GM12878 (cell line): Measurements from ENCODE around the gene DENND1A. TPM values are rescaled to one million over a fixed set of nuclear protein-coding genes. Genes with fewer than 3 reads are reported as not detected.
A peak's percentile ranks its signal among the peaks of the same experiment; 100 is the strongest.

Experiments used
- ATAC-seq: fragments of 200-7000 bp; cut with Tn5 transposase; 3 replicates; pipeline ENCODE4 v1.9.1; 2020; ENCODE audit warnings: mild to moderate bottlenecking, moderate library complexity
- BruUV-seq: library from RNA; stranded (reverse); fragments of 400-500 nt; replicated peaks from 2 replicates; lab custom pipeline; 2021; lab: Mats Ljungman, UMichigan
- CTCF ChIA-PET: fragments of 300-600 bp; sonication (Branson Sonifier 250); formaldehyde crosslinking; extraction: SDS; loops from one replicate; lab custom pipeline; 2021; ENCODE audit warnings: inconsistent platforms; lab: Yijun Ruan, JAX
- POLR2A ChIA-PET: fragments of 350-600 bp; formaldehyde crosslinking; extraction: SDS; loops from one replicate; lab custom pipeline; 2021; ENCODE audit warnings: inconsistent platforms; lab: Charles Lee
- RAD21 ChIA-PET: fragments of 300-600 bp; sonication (Branson Sonifier 250); formaldehyde crosslinking; loops from one replicate; lab custom pipeline; 2023; ENCODE audit warnings: antibody characterized with exemption; ENCODE audit not compliant: unreplicated experiment; lab: Charles Lee
- SMC1A ChIA-PET: fragments of 300-600 bp; sonication (Branson Sonifier 250); formaldehyde crosslinking; loops from one replicate; lab custom pipeline; 2023; ENCODE audit not compliant: unreplicated experiment, uncharacterized antibody; lab: Charles Lee
- DNase-seq: peaks from one replicate; pipeline ENCODE4 v3.0.0-alpha.2; 2011; ENCODE audit warnings: low read depth, low spot score
- FAIRE-seq: peaks from 3 replicates; lab custom pipeline; 2011; peaks lifted over from hg19 to GRCh38; lab: Jason Lieb, UNC
- H2AFZ ChIP-seq: 2 replicates; pipeline ENCODE4 v1.6.0; 2011; ENCODE audit warnings: low read depth, low read length, control low read depth; ENCODE audit not compliant: control insufficient read depth
- H3K27ac ChIP-seq: 2 replicates; pipeline ENCODE4 v1.5.1; 2011; ENCODE audit warnings: control low read depth; ENCODE audit not compliant: control insufficient read depth, insufficient read depth
- H3K27me3 ChIP-seq, 2 experiments: replicated peaks in 1 of 2; 2 replicates each; pipeline versions ENCODE4 v1.6.0 to v1.6.1; 2011; ENCODE audit warnings: low read length in 1 of 2; ENCODE audit not compliant: control insufficient read depth in 2 of 2, insufficient read depth in 2 of 2
- H3K36me3 ChIP-seq, 2 experiments: 2 replicates each; pipeline ENCODE4 v1.5.1; 2011; ENCODE audit warnings: low read length in 1 of 2; ENCODE audit not compliant: control insufficient read depth in 2 of 2, insufficient read depth in 2 of 2
- H3K4me1 ChIP-seq: 2 replicates; pipeline ENCODE4 v1.6.1; 2011; ENCODE audit warnings: mild to moderate bottlenecking, low read length, moderate library complexity, mixed read lengths; ENCODE audit not compliant: control insufficient read depth, insufficient read depth
- H3K4me2 ChIP-seq: 2 replicates; pipeline ENCODE4 v1.6.0; 2011; ENCODE audit warnings: control low read depth; ENCODE audit not compliant: control insufficient read depth, insufficient read depth
- H3K4me3 ChIP-seq: fragments of 200-600 bp; sonication (generic); 2 replicates; pipeline ENCODE4 v1.5.1; 2016
- H3K79me2 ChIP-seq: 2 replicates; pipeline ENCODE4 v1.6.0; 2011; ENCODE audit warnings: low read length; ENCODE audit not compliant: control insufficient read depth, insufficient read depth
- H3K9ac ChIP-seq: 2 replicates; pipeline ENCODE4 v1.8.0; 2011; ENCODE audit warnings: low read length, control low read depth, mixed read lengths; ENCODE audit not compliant: control insufficient read depth, insufficient read depth
- H3K9me3 ChIP-seq: replicated peaks from 3 replicates; pipeline ENCODE4 v1.5.1; 2011; ENCODE audit warnings: mild to moderate bottlenecking, low read length; ENCODE audit not compliant: control insufficient read depth, insufficient read depth
- H4K20me1 ChIP-seq: 2 replicates; pipeline ENCODE4 v1.6.0; 2011; ENCODE audit not compliant: control insufficient read depth, insufficient read depth
- ATF7 ChIP-seq: fragments of 450-650 bp; IDR thresholded peaks from 2 replicates; pipeline ENCODE4 v1.6.1; 2016; ENCODE audit warnings: low read depth, mild to moderate bottlenecking
- BCLAF1 ChIP-seq: fragments of 450-650 bp; IDR thresholded peaks from 2 replicates; pipeline ENCODE4 v1.6.1; 2017; ENCODE audit warnings: antibody characterized with exemption, mild to moderate bottlenecking, moderate library complexity
- CHD1 ChIP-seq: IDR thresholded peaks from 2 replicates; pipeline ENCODE4 v1.6.1; 2012; ENCODE audit warnings: low read depth, low read length, improper control_type of control experiment
- HDAC2 ChIP-seq: fragments of 200-600 bp; sonication (generic); IDR thresholded peaks from 2 replicates; pipeline ENCODE4 v1.6.1; 2017
- IKZF2 ChIP-seq, 2 experiments: fragments of 450-650 bp; IDR thresholded peaks; 2 replicates each; pipeline ENCODE4 v1.6.1; 2017; ENCODE audit warnings: mild to moderate bottlenecking in 2 of 2, moderate library complexity in 2 of 2
- ZZZ3 ChIP-seq: IDR thresholded peaks from 2 replicates; pipeline ENCODE4 v1.6.1; 2011; ENCODE audit warnings: low read depth; ENCODE audit not compliant: control insufficient read depth, insufficient read length
- WGBS: methylation state at CpG from one replicate; pipeline ENCODE4 v1.1.6; 2016; ENCODE audit warnings: low lambda C conversion rate; ENCODE audit not compliant: insufficient replicate concordance, insufficient coverage; ENCODE audit errors: missing lambda C conversion rate; 5-methylcytosine and 5-hydroxymethylcytosine counted together
- in situ Hi-C: fragments of 300-500 bp; cut with MboI; formaldehyde crosslinking; loops from 9 replicates; pipeline ENCODE4 v1.14.3; 2018; ENCODE audit warnings: mixed read lengths
- intact Hi-C: fragments of 100-400 bp; cut with micrococcal nuclease; formaldehyde crosslinking; loops from one replicate; pipeline ENCODE4 v1.14.2; 2022; ENCODE audit not compliant: unreplicated experiment
- polyA plus RNA-seq, 11 experiments: library from polyadenylated mRNA; depleted of rRNA in 4 of 11; unstranded in 6 of 11; stranded (reverse) in 5 of 11; fragments of >200 nt; fragmentation: Nextera tagmentation in 4 of 11; fragmentation: Illumina TruSeq in 1 of 11; extraction: Ambion mirVana in 4 of 11; extraction: Trizol in 1 of 11; gene quantifications; 1 replicate in 1 of 11; 2 replicates in 10 of 11; pipeline versions ENCODE4 v1.2.1 to v1.2.3, GENCODE V29; 2011 to 2016; ENCODE audit warnings: inconsistent platforms in 2 of 11, missing spikeins in 2 of 11, low read depth in 1 of 11
- total RNA-seq, 4 experiments: library from RNA; depleted of rRNA in 3 of 4; stranded (reverse); fragments of >200 nt in 3 of 4; fragmentation: Illumina TruSeq in 1 of 4; extraction: Trizol in 1 of 4; gene quantifications; 2 replicates each; pipeline versions ENCODE4 v1.2.1 to v1.2.3, GENCODE V29; 2013 to 2021

DENND1A gene
- total and polyA plus RNA-seq, 10 of the 15 experiments (the other 5 are each of a cell fraction or from before 2014, with no cell fraction given): 14.1 to 48.6 (median 35.2) TPM

- Histone ChIP-seq H4K20me1 (peaks cover 2% of the 10 kb centered on the region; the same call in 1 of the 2 replicates), H3K27me3 (no peaks in the 10 kb centered on the region), H3K27ac (no peak overlapping the region), H3K36me3 (peaks cover 0 to 6% of the 10 kb centered on the region in 2 experiments; a peak in 2 of 4 replicates), H3K79me2 (no peaks in the 10 kb centered on the region), H3K9ac (no peak overlapping the region), H3K9me3 (no peaks in the 10 kb centered on the region), H2AFZ (no peak overlapping the region), H3K4me3 (no peak overlapping the region), H3K4me1 (no peaks in the 10 kb centered on the region), H3K4me2 (no peak overlapping the region)
- in situ Hi-C loops: no loop called here
- ChIA-PET RAD21 (no interaction called here), CTCF (interaction anchor here (0.6 to 1.6 kb wide), 2 partner anchors 13 to 637 kb away, joined by 3 read pairs; no protein-coding TSS in a partner anchor), POLR2A (interaction anchor here (0.6 kb wide), 1 partner anchor 1483 kb away, joined by 3 read pairs; no protein-coding TSS in a partner anchor), SMC1A (interaction anchor here (1.4 to 1.5 kb wide), 2 partner anchors 639 to 640 kb away, joined by 3 read pairs; no protein-coding TSS in a partner anchor)
- no peak for TF ChIP-seq BCLAF1
- no peak for TF ChIP-seq ATF7
- TF ChIP-seq IKZF2 (IDR thresholded peaks at IDR 0.05): no peak
- TF ChIP-seq ZZZ3: no peak
- TF ChIP-seq CHD1: no peak
- no peak for TF ChIP-seq HDAC2
- DNase-seq (no peak), FAIRE-seq (no peak), ATAC-seq (no peak)
- TSS peak; percentile 17 for BruUV-seq
- WGBS: 84% methylated on average over 11 of the region's 13 CpGs
- intact Hi-C loops: loop anchor here (10.0 kb wide), 1 partner anchor 564 kb away; no protein-coding TSS in a partner anchor
Measured at GRCh38 chr9:123400926-123401503, 528.9 kb downstream of the DENND1A start.
